HFF-Myc (cell line): Measurements from ENCODE around the gene SHKBP1.

Source experiments
- DNase-seq: peaks from one replicate; pipeline ENCODE4 v3.0.0-alpha.2; 2011; ENCODE audit warnings: low read depth; ENCODE audit errors: extremely low read depth
- H3K4me3 ChIP-seq: replicated peaks from 2 replicates; pipeline ENCODE4 v1.5.1; 2011; ENCODE audit warnings: low read depth, mild to moderate bottlenecking, control low read depth, low read length
- CTCF ChIP-seq: IDR thresholded peaks from 2 replicates; pipeline ENCODE4 v1.5.1; 2012; ENCODE audit warnings: mild to moderate bottlenecking, low read depth, low read length, control low read depth; ENCODE audit errors: missing control alignments

The SHKBP1 gene

GRCh38 chr19:40578442-40578908, 1.8 kb downstream of the SHKBP1 start:
- no peak for DNase-seq
- H3K4me3 ChIP-seq, result no peak overlapping the region
- TF ChIP-seq CTCF, result no peak

- no peak overlapping the region for H3K4me3 ChIP-seq
- TF ChIP-seq CTCF, result no peak
- DNase-seq, result no peak
Measured at GRCh38 chr19:40580619-40581018, 3.9 kb downstream of the SHKBP1 start.

GRCh38 chr19:40581531-40581930, 4.9 kb downstream of the SHKBP1 start:
- DNase-seq, result no peak
- no peak overlapping the region for H3K4me3 ChIP-seq
- no peak for TF ChIP-seq CTCF

- H3K4me3 ChIP-seq, result no peak overlapping the region
- no peak for DNase-seq
- TF ChIP-seq CTCF, result no peak
Measured at GRCh38 chr19:40582467-40582866, 5.8 kb downstream of the SHKBP1 start.

GRCh38 chr19:40583283-40583682, 6.6 kb downstream of the SHKBP1 start:
- no peak for DNase-seq
- no peak for TF ChIP-seq CTCF
- no peak overlapping the region for H3K4me3 ChIP-seq

GRCh38 chr19:40584007-40584406, 7.3 kb downstream of the SHKBP1 start:
- DNase-seq, result no peak

More at GRCh38 chr19:40584007-40584406, 7.3 kb downstream of the SHKBP1 start:
- TF ChIP-seq CTCF, result peak; percentile 36
- H3K4me3 ChIP-seq, result no peak overlapping the region
